GM19025 (cell line): ENCODE data around the gene RAB7B.
A peak's percentile ranks its signal among the peaks of the same experiment; 100 is the strongest.
"Not testable (repeated sequence)": the region's sequence is repeated elsewhere in the genome, so short reads cannot be mapped to it uniquely, and the experiment has no call there.

Source experiments
- ATAC-seq: cut with Tn5 transposase; IDR thresholded peaks from one replicate; pipeline ENCODE4 v1.9.1; 2021; ENCODE audit warnings: mild to moderate bottlenecking, low read depth, moderate library complexity; ENCODE audit not compliant: unreplicated experiment

RAB7B gene

GRCh38 chr1:206002871-206003801, at the start of gene RAB7B:
TSS of gene RAB7B (minus strand) at chr1:206003395. CDS start at chr1:205994135, 9,260 bp downstream.
- no peak for ATAC-seq

- not testable (repeated sequence) for ATAC-seq
Measured at GRCh38 chr1:206052231-206052865, 49.2 kb upstream of the RAB7B start.

DNA sequence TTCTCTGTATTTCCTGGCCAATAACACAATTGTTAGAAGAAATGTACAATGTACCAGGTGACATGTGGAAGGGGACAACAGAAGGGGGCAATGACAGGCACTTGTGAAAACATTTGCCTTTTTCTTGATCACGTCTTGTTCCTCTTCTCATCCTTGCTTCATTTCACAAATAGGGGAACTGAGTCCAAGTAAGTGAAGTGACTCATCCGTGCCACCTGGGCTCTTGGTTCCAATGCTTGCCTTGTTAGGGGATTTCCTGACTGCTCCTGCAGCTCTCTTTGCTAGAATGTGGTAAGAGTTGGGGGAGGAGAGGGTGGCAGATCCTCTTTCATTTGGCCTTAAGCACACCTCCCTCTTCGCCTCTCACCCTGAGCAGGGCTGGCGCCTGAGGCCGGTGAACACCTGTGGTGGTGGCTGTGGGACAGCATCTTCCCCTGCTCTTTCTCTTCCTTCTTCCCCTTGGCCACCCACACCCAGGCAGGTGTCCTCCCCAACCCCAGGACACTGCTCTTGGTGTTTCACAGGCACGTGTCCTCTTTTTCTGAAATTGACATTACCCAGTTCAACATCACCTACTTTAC, 47.5 kb upstream of the RAB7B start:
- peak; percentile 83 for ATAC-seq

DNA sequence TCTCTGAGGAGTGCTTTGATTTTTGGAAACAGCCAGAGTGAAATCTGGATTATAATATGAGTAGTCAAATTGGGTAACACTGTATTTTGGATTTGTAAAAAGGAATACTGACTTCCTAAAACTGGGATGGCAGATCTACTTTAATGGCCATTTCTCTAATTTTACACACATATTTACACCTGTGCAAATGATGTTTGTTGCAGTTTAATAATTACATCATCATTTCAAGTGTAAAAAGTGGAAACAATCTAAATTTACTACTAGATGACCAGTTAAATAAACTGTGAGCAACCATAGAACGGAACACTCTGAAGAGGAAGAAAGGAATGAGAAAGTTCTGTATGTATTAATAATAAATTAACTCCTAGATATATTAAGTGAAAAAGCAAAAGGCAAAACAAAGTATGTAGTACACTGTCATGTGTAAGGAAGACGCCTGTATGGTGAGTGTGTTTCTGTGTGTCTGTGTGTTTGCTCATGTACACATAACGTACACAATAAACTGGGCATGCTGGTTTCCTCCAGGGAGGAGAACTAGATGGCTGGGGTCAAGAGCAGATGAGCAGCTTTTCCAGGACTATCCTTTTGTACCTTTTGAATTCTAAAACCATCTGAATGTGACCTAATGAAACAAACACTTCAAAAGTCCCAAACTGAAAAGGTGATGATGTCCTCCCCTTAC, 46.9 kb upstream of the RAB7B start:
- ATAC-seq: no peak

GRCh38 chr1:206049293-206049692, 46.1 kb upstream of the RAB7B start:
- peak; percentile 35 for ATAC-seq

- ATAC-seq: no peak
Measured at GRCh38 chr1:206048582-206048981, 45.4 kb upstream of the RAB7B start.

DNA sequence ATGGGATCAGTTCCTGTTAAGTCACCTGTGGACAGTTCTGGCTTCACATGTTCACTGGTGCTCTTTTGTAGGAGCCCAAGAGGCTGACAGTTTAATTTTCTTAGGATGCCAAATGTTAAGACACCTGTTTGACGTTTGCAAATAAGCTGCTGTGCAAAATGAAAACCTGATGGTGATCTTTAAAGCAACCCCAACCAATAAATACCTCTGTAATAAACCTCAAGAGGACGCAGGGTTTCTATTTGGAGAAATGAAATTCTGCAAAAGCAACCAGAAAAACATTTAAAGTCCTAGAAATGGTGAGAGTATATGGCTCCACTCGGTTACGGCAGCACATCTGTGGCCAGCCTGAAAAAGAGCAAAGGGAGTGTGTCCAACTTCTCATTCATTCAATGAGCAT, 44.1 kb upstream of the RAB7B start:
- no peak for ATAC-seq

- no peak for ATAC-seq
Measured at GRCh38 chr1:206041640-206042039, 38.4 kb upstream of the RAB7B start.

DNA sequence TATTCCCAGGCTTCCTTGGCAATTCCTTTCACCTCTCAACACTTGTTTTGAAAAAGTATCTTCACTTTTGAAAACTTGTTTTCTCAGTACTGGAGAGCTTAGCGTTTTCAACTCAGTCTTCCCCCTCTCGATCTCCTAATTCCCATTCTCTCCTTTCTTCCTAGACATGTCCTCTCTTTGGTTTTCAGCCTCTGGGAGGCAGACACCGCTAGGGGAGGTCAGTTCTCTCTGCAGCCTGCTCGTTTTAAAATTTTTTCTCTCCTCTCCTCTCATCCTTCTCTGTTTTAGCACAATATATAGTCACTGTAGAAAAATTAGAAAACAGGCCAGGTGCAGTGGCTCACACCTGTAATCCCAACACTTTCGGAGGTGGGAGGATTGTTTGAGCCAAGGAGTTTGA, 37.1 kb upstream of the RAB7B start:
- no peak for ATAC-seq

DNA sequence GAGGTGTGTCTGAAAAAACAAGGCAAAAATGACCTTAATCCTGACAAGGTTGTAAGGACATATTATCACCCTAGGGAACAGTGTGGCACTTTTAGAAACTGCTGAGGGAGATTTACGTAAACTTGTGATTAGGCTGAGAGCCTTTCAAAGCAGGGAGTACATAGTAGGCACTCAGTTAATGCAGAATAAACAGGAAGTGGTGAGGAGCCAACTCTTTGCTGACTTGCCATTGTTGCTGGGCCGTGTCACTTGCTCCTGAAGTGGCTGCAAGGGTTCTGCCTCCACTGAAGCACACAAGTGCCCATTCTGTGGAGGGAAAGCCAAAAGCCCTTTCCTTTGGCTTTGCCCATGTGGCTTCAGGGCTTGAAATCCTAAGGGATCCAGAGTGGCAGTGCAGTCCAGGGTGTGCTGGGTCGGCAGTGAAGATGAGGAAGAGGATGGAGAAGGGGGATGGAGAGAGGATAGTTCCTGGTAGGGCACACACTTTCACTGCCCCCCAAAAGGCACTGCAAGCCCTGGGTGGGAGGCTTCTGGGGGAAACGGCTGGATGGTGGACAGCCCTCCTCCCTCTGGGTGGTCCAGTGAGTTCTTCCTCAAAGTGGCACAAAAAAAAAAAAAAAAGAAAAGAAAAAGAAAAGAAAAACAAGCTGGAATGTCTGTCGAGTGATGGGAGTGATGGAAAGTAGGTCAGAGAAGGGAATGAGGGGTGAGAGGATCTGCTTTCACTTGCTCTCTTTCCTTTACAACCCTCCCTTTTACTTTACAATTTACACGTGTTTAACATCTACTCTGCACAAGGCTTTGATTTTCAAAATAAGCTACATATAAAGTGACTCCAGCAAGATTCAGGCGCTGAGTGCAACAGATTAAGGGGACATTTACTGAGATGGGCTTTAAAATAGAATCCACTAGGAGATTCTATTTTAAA, 36.1 kb upstream of the RAB7B start:
- no peak for ATAC-seq

- ATAC-seq: no peak
Measured at GRCh38 chr1:206037581-206037980, 34.4 kb upstream of the RAB7B start.

GRCh38 chr1:206036663-206037455, 33.7 kb upstream of the RAB7B start:
- ATAC-seq: no peak

GRCh38 chr1:206035027-206035426, 31.8 kb upstream of the RAB7B start:
- ATAC-seq: no peak

- ATAC-seq: no peak
Measured at GRCh38 chr1:206032380-206033140, 29.4 kb upstream of the RAB7B start.

DNA sequence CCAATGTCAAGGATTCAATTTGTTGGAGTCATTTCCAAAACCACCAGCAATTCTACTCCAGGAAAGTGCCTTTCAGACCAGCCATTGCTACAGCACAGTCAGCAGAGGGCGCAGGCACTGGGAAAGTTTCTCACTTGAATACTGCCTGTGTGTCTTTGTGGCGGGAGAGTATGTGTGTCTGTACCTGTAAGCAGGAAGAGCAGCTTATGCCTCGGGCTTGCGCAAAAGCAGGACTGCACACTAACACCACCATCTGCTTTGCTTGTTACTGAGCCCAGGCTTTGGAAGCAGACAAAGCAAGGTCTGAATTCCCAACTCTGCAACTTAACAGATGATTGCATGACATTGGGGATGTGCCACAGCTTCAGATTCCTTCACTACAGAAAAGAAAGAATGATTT, 27.5 kb upstream of the RAB7B start:
- no peak for ATAC-seq

DNA sequence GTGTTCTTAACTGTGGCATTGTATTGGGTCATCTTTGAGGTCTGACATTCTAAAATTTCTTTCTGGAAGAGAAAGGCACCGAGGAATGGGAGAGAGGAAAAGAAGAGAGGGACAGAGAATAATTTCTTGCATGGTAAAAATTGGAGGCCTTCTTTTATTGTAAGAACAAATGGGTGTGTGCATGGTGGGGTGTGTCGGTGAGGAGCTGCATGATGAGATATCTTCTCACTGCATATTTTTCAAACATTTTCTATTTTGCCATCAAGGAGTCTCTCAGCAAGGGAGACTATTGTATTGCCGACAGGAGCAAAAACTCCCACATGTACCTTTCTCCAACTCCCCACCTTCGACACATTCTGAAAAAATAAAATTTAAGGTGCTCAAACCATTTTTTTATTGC, 27.0 kb upstream of the RAB7B start:
- ATAC-seq: no peak

DNA sequence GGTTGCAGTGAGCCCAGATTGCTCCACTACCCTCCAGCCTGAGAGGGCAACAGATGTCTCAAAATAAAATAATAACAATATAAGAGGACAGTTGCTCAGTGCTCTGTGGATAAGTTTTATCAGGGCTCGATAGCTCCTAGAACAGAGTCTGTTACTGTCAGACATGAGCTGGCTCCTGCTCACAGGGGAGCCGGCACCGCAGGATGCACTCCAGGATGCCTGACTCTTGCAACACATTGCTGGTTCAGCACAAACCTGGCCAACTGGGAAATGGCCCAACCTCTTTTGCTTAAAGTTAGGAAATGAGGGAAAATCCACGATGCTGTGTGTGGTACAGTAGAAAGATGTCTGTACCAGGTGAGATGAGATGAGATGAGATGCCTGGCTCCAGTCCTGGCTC, 26.3 kb upstream of the RAB7B start:
- ATAC-seq: no peak

GRCh38 chr1:206025283-206025820, 22.2 kb upstream of the RAB7B start:
- no peak for ATAC-seq
